Measurements from ENCODE around the gene PROX1.

PROX1 gene

DNA sequence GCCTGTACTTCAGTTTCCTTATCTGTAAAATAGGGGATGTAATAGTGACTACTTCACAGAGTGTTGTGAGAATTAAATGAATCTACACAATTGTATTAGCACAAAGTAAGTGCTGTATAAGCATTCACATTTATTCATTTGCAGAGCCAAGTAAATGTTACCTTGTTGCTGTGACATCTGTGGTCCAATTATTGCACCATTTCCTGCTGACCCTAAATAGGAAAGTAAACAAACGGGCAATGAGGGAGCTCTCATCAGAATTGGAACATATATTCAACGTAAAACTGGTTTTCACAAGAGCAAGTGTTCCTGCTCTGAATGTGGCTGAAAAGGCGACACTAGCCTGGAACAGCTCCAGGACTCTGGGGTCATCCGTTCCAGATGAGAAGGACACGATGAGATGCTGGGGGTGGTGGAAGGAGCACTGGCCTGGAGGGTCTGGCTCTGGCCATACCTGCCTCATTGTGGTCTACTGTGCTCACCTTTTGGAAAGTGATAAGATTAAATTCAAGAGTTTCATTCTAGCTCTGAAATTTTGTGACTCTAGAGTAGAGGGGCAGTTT lies 34.5 kb downstream of the PROX1 start:
- no peak for DNase-seq (ENCODE audit: low read depth)

GRCh38 chr1:214022810-214023425 lies 35.1 kb downstream of the PROX1 start:
- DNase-seq (ENCODE audit: low read depth), result no peak

GRCh38 chr1:214026985-214027384 lies 39.2 kb downstream of the PROX1 start:
- no peak for DNase-seq (ENCODE audit: low read depth)

GRCh38 chr1:214027498-214027897 lies 39.7 kb downstream of the PROX1 start:
- no peak for DNase-seq (ENCODE audit: low read depth)

- no peak for DNase-seq (ENCODE audit: low read depth)
Observed at GRCh38 chr1:214028095-214028494, 40.3 kb downstream of the PROX1 start.

DNA sequence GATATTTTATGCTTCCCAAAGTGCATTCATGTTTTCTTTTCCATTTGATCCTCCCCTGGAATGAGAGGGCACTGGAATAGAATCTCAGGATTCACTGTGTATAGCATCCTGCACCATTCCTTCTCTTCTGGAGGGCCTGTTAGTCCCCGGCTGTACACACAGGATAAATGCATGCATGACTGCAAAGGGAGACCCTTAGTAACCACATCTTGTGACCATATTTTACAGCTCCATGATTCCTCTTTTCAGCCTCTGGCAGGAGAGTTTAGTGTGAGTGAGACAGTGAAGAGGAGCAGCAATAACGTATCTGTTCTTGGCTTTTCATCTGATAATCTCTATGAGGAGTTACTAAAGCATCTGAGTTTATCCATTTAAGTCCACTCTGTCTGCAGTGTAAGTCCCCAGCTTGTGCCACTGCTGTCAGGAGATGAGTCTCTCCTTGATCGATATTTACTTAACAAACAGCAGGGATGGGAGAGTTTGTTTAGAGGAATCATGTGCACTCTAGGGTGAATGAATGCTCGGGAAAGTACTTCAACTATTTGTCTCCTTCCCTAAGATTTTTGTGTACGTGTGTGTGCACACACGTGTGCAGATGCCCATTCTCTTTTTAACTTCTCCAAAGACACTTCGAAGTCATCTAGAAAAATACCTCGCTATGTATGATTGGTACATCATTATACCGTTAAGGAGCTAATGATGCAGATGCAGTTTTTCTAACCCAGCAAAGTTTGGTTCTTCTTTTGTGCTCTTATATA lies 41.1 kb downstream of the PROX1 start:
- no peak for DNase-seq (ENCODE audit: low read depth)

- DNase-seq (ENCODE audit: low read depth), result no peak
Observed at GRCh38 chr1:214029796-214030195, 42.0 kb downstream of the PROX1 start.

DNA sequence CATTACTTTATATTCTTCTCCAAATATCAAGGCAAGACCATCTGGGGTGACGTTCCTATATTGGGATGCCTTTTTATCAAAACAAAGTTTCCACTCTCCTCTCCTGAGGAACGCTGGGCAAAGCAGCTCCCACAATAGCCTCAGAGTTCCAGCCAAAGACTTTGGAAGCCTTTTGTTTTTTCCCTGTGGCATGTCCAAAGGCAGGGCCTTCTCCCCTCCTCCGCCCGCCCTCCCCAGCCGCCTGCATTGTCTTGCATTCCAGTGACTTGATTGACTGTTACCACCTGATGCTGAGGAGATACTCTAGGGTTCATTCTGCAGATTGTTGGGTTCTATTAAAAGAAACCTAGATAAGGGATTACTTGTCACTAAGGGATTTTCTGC lies 43.5 kb downstream of the PROX1 start:
- no peak for DNase-seq (ENCODE audit: low read depth)

GRCh38 chr1:214037468-214037867 lies 49.7 kb downstream of the PROX1 start:
- DNase-seq (ENCODE audit: low read depth), result no peak

GRCh38 chr1:214039394-214040018 lies 51.7 kb downstream of the PROX1 start:
- DNase-seq (ENCODE audit: low read depth), result no peak

- no peak for DNase-seq (ENCODE audit: low read depth)
Observed at GRCh38 chr1:214043167-214043566, 55.4 kb downstream of the PROX1 start.

- DNase-seq (ENCODE audit: low read depth), result no peak
Observed at GRCh38 chr1:214044438-214045214, 56.9 kb downstream of the PROX1 start.

- DNase-seq (ENCODE audit: low read depth), result no peak
Observed at GRCh38 chr1:214050513-214051401, 63.0 kb downstream of the PROX1 start.

- DNase-seq (ENCODE audit: low read depth), result no peak
Observed at GRCh38 chr1:214051786-214052185, 64.0 kb downstream of the PROX1 start.

DNA sequence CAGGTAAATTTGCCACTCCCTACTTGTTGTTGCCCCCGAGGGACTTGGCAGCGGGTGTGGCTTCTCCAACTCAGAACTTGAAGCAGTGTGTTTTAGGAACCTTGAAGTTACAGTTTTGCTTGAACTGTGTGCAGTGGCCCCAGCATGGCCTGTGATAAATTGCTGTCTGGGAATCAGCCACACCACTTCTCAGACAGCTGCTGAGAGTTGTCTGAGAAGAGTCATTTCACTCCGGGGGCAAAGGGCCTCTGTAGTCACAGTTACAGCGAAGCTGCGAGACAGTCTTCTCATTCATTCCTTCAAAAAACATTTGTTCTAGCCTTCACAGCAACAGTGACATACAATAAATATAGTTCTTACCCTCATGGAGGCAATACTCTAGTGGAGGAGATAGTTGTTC lies 70.3 kb downstream of the PROX1 start:
- no peak for DNase-seq (ENCODE audit: low read depth)

DNA sequence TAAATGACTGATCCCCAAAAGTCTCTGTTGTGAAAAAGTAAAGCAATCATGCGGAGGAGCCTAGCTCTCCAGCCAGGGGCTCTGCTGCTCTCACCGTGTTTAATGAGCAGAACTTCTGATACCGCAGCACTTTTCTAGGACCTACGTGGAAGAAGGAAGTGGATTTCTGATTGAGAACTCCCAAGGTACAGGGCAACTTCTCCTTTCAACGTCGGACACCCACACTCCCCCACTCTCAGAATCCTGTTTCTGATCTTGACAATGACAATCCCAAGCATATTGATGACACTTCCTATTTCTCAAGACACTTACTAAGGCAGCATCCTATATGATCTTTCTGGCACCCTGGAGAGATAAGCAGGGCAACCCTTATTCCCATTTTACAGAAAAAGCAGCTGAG lies 78.4 kb downstream of the PROX1 start:
- no peak for DNase-seq (ENCODE audit: low read depth)

GRCh38 chr1:214066936-214067335 lies 79.2 kb downstream of the PROX1 start:
- DNase-seq (ENCODE audit: low read depth), result no peak

DNA sequence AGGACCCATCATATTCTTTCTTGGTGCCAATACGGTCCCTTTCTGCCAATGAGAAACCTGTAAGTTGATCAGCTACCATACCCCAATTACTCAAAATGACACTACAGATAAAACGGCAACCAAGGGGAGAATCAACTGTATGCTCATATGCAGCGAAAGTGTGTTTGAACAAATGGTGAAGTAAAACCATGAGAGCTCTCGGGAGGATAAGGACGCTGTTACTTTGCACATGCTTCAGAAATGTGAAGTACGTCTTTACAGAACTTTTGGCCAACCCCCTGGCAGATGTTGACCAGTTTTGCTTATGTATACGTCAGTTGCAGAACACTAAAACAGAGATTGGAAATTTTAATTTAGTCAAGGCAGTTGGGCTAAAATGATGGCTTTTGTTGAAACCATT lies 79.6 kb downstream of the PROX1 start:
- no peak for DNase-seq (ENCODE audit: low read depth)

DNA sequence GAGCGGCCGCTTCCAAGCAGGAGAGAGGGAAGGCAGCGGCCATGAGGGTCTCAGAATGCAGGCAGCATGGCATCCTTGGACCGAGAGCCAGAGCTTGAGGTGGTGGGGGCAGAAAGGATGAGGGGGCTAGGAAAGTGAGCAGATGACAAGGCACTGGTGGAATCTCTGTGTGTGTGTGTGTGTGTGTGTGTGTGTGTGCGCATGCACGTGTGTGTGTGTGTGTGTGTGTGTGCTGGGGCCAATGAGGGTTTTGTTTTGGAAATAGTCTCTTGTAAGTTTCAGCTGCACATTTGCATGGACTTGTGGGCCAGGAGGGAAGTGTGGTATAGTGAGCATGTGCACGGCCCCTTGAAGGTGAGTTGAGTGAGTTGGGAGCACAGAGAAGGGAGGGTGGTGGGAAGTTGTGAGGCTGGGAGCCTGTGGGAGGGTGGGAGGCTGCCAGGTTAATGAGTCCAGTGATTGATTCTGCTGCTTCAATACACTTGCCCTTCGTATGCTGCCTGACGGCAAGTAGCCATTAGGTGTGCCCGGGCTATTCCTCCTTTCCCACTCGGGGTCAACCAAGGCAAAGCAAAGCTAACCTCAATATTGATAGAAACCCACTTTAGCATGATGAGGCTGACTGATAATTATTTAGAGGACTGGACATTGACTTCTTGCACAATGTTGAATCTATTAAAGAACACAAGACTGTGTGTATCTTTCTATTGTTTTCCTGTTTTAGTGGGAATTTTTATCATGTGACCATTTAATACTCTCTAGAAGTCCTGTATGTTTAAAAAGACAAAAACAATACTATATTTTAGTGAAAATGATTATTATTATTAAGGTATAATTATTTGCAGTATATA lies 80.3 kb downstream of the PROX1 start:
- no peak for DNase-seq (ENCODE audit: low read depth)

GRCh38 chr1:214068979-214069378 lies 81.2 kb downstream of the PROX1 start:
- DNase-seq (ENCODE audit: low read depth), result no peak

Measured in GM04504 (cell line).